NCI-H1105 treated with DMSO at 0.1 percent for 48 hours (cell line): Measurements from ENCODE around the gene GAK.
"Not testable (repeated sequence)": the region's sequence is repeated elsewhere in the genome, so short reads cannot be mapped to it uniquely, and the experiment has no call there.

Source experiments
- DNase-seq: peaks from one replicate; lab custom pipeline; 2025; lab: John Stamatoyannopoulos, UW

The GAK gene

DNA sequence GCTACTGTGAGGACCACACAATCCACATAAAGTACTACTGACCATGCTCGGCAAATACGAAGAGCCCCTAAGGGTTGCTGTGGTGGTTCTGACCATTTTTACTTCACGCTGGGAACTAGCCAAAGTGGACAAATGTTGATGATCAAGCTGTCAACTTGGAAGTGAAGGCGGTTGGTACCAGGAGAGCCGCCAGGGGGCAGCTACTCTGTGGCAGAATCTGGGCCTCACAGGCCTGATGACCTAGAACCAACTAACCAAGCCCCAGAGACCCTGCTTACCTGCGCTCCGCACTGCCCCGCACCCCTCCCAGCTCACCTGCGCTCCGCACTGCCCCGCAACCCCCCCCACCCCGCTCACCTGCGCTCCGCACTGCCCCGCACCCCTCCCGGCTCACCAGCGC is 5.6 kb downstream of the GAK start:
- DNase-seq, result no peak

DNA sequence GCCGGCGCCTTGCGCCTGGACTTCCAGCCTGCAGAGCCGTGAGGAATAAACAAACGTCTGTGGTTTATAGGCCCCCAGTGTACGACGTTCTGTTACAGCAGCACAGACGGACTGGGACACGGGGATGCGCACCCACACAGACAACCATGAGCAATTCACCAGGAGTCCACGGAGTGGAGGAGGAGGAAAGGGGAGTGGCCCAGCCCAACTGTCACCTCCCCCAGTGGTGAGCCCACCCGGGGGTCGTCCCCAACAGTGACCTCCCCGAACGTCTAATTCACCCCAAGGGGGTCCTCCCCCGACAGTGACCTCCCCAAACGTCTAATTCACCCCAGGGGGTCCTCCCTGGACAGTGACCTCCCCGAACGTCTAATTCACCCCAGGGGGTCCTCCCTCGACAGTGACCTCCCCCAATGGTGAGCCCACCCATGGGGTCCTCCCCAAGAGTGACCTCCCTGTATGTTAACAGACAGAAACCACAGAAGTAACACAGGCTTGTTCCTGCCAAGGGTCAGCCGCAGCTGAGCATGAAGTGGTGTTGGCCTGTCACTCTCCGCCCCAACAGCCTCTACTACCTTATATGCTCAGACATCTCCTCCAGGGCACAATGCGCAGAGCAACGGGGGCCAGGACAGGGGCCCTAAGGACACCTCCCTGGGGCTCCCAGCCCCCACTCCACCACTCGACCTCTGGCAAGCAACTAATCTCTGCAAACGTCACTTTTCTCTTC is 6.2 kb downstream of the GAK start:
- DNase-seq, result no peak

DNA sequence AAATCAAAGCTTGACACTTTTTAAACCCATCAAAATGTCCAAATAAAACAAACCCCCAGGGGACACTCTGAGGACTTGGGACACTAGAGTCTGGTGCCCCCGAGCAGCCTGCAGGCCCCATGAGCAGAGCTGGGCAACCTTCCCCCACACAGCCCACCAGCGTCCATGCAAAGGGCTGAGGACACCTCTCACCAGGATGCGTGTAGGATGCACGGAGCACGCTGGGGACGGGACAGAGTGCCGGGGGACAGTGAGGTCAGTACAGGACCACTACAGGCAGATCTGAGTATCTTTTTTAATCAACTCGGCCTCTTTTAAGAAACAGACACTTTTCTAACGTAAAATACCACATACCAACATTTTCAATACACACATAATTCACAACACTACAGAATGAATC is 6.9 kb downstream of the GAK start:
- no peak for DNase-seq

DNA sequence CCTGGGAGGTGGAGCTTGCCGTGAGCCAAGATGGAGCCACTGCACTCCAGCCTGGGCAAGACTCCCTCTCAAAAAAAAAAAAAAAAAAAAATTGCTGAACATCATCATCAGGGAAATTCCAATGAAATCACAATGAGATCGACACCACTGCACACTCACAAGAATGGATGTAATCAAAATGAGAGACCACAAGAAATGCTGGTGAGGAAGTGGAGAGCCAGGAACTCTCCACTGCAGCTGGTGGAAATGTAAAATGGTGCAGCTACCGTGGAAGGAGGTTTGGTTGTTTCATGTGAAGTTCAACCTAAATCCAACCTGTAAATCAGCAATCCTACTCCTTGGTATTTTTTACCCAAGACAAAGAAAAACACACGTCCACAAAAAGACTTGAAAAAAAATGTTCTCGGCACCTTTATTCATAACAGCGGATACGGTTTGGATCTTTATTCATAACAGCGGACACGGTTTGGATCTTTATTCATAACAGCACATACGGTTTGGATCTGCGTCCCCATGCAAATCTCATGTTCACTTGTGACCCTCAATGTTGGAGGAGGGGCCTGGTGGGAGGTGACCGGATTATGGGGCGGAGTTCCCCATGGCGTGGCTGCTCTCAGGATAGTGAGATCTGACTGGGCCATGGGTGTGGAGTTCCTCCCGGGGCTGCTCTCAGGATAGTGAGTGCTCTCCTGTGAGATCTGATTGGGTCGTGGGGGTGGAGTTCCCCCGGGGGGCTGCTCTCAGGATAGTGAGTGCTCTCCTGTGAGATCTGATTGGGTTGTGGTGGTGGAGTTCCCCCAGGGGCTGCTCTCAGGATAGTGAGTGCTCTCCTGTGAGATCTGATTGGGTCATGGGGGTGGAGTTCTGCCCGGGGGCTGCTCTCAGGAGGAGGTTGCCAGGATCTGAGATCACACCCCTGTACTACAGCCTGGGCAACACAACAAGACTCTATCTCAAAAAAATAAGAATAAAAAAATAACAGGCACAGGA is 7.7 kb downstream of the GAK start:
- DNase-seq, result no peak

DNA sequence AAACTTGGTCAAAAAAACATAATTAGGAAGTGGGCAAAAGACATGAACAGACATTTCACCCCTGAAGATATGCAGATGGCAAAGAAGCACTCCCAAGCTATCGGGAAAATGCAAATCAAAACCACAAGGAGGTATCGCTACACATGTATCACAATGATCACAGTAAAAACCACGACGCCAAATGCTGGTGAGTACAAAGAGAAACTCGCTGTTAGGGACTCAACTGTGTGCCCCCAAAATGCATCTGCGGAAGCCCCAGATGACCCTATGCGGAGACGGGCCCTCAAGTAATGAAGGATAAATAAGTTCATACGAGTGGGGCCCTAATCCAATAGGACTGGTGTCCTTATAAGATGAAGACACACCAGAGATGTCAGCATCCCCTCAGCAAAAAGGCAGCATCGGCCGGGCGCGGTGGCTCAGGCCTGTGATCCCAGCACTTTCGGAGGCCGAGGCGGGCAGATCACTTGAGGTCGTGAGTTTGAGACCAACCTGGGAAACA is 10.2 kb downstream of the GAK start:
- no peak for DNase-seq

DNA sequence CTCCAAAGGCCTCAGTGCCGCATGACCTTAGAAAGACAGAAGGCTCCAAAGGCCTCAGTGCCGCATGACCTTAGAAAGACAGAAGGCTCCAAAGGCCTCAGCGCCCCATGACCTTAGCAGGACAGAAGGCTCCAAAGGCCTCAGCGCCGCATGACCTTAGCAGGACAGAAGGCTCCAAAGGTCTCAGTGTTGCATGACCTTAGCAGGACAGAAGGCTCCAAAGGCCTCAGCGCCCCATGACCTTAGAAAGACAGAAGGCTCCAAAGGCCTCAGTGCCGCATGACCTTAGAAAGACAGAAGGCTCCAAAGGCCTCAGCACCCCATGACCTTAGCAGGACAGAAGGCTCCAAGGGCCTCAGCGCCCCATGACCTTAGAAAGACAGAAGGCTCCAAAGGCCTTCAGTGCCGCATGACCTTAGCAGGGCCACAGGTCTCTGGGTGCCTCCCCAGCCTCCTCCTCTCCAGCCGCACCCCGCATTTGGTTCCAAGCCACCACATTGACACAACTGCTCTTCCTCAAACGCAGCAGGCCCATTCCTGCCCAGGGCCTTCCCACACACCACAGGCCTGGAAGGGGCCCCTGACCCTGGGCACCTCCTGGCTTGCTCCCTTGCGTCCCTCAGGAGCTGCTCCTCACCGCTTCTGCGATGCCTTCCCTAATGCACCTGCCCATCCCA is 13.0 kb downstream of the GAK start:
- not testable (repeated sequence) for DNase-seq

DNA sequence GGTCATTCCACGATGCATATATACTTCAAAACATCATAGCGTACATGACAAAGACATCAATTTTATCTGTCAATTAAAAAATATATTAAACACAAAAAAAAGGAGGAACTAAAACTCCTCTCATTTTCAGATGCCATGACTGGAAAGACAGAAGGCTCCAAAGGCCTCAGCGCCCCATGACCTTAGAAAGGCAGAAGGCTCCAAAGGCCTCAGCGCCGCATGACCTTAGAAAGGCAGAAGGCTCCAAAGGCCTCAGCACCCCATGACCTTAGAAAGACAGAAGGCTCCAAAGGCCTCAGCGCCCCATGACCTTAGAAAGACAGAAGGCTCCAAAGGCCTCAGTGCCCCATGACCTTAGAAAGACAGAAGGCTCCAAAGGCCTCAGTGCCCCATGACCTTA is 13.5 kb downstream of the GAK start:
- DNase-seq, result not testable (repeated sequence)

DNA sequence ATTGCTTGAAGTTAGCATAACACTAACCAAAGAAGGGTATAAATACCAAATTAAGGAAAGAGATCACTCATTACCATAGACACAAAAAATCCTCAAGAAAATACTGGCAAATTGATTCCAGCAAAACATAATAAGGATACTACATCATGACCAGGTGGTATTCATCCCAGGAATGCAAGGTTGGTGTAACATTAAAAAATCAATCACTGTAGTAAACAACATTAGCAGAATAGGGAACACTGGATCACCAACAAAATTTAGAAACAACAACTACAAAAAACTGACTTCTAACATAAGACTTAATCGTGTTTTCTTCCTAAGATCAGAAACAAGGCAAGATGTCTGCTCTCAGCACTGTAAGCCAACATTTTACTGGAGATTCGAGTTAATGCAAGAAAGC is 14.1 kb downstream of the GAK start:
- DNase-seq, result no peak

DNA sequence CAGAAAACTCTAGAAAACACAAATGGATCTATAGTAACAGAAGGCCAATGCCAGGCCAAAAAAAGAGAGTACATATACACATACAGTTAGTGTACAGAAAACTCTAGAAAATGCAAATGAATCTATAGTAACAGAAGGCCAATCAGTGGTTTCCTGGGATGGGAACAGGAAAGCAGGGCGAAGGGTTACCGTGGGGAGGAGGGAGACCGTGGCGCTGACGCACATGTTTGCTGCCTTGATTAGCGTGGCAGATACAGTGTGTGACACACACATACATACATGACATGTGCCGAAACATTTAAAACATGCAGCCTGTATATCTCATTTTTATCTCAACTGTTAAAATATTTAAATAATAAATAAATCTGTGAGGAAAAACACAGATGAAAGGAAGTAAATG is 14.7 kb downstream of the GAK start:
- no peak for DNase-seq

DNA sequence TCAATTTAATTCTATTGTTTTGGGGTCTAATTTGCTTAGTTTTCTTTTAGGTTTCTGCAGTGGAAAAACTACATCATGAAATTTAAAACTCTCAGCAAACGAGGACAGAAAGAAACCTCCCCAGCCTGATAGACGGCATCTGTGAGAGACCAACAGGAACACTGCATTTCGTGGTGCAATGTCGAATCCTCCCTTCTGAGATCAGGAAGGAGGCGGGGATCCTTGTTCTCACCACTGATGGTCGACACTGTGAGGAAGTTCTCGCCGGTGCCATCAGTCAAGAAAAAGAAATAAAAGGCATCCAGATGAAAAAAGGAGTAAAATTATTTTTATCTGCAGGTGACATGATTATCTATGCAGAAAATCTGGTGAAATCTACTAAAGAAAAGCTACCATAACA is 16.5 kb downstream of the GAK start:
- no peak for DNase-seq

DNA sequence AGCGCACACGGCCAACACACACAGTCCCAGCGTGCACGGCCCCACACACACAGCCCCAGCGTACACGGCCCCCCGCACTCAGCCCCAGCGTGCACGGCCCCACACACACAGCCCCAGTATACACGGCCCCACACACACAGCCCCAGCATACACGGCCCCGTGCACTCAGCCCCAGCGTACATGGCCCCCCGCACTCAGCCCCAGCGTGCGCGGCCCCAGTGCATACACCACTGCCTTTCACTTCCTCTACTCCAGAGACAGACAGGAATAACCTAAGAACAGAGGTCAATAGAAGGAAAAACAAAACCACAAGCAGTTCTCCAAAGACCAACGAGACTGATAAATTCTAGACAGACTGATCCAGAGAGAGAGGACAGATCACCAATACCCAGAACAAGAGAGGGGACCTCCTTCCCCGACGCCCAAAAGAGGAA is 17.1 kb downstream of the GAK start:
- DNase-seq, result no peak

DNA sequence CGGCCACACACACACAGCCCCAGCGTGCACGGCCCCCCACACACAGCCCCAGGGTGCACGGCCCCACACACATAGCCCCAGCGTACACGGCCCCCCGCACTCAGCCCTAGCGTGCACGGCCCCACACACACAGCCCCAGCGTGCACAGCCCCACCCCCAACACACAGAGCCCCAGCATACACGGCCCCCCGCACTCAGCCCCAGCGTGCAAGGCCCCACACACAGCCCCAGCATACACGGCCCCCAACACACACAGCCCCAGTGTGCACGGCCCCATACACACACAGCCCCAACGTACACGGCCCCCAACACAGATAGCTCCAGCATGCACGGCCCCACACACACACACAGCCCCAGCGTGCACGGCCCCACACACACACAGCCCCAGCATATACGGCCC is 17.6 kb downstream of the GAK start:
- no peak for DNase-seq

DNA sequence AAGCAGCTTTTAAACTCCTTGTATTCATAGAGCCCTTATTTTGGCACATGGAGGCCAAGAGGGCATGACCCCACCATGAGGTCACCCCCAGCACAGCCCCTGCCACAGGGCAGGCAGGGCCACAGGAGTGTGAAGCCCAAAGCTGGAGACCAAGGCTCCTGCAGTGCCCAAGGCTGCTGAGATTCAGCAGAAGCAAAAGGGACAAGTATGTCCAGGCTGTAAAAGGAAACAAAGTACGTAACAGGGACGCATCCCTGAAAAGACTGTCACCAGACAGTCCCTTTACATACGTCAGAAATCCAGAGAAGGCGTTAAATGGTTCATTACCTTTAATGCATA is 18.9 kb downstream of the GAK start:
- no peak for DNase-seq

DNA sequence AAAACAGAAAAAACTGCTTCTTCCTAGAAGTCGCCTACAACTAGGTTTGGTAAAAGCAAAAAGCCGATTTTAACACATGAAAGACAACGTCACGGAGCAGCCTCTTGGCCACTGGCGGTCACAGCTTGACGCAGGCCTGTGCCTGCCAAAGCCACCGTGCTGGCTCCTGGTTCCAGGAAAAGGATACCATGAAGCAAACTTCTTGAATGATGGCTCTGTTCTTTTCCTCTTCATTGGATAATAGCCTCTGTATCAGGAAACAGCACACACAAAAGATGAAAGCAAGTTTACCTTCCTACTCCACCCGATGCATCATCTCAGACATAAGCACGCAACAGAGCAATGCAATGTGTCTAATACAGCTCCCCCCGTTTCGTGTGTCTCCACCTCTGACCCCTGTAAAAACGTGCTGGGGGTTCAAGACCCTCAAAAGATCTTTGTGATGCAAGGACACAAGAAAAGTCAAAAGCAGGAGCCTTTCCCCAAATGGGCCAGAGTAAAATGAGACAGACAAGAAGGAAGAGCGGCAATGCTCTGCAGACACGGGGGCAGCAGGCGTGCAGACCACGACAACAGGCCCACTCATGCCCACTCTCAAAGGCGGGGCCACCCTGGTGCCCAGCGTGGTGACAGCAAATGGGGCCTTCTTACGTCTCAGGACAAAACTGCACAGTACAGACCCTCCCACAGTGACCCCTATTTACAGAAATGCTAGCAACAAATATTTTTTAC is 19.4 kb downstream of the GAK start:
- DNase-seq, result no peak

DNA sequence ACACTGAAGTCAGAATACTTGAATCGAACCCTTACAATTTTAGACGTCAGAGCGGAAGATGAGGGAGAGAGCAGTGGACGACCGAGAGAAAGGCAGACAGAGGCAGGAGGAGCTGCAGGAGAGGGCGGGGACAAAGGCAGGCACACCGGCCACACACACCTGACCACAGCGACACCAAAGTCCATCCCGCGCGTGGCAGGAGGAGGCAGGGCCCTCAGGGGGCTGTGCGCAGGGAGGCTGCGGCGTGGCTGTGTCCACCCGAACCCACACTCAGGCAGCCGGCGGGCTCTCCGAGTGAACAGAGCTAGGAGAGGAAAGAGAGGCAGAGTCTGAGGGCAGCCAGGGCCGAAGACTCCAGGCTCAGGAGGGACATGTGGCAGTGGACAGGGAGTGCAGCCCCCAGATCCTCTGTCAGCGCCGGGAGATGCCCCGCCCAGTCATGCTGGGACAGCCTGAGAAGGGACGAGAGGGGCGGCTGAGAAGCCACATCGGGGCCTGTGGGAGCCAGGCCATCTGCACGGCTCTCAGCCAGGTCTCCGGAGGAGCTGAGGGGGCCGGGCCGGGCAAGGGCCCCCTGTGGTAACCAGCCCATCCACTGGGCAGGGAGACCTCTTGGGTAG is 20.1 kb downstream of the GAK start:
- DNase-seq, result no peak

DNA sequence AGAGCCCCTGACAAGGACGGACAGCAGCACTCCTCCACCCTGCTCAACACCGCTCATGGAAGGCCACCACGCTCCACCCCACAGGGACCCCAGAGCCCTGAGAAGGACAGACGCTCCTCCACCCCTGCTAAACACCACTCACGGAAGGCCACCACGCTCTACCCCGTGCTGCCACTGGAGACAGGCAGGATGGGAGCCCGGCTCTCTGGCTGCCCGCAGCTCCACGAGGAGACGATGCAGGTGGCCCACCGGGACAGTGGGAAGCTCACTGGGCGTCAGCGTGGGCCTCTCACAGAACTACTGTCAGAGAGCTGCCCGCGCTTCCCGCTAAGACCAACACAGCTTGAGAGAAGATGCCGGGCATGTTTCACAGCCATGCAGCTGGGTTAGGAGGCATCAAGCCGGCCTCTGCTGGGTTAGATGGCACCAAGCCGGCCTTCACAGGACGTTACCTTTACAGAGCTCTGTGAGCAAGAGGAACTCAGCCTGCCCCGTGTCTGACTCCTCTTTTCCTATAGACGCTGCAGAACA is 20.8 kb downstream of the GAK start:
- DNase-seq, result no peak

DNA sequence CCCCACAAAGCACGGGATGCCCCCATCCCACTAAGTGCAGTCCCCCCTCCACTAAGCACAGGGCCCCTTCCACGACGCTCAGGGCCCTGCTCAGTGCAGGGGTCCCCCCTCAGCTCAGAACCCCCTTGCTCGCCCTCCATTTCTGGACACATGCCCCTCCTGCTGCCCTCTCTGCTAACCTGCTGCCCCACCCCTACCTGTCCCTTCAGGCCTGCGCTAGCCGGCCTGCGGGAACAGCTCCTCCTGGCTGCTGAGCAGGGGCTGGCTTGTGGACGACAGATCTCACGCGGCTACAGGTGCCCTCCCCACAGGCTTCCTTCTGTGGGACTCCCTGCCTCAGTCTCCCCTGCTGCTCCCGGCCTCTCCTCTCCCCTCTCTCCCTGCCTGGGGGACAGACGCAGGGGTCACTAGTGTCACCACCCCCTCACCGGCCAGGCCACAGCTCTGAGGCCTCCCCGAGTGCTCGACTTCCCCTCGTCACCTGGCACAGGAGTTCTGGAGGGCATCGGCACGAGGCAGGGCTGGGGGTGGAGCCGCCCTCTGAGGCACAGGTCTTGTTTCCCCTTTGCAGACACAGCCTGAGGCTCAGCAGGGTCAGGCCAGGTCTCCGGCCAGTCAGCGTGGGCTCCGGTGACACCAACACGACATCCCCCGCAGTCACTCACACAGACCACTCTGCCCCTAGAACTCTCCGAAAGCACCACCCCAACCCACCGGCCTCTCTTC is 21.6 kb downstream of the GAK start:
- no peak for DNase-seq

DNA sequence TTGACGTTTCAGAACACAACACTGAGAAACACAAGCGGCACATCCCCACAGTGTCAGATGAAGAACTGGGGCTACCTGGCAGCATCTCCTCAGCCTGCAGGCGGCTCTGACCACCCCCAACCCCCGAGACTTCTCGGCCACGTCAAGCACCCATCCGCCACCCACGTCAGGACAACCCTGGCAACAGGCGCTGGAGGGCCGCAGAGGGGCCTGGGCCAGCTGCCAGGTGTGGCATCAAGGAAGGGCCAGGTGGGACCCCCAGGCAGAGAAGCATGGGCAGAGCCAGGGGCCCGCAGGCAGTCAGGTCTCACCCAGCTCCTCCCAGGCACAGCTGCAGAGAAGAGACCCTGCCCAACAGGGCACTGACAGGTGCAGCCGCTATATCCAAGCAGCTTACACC is 22.3 kb downstream of the GAK start:
- DNase-seq, result no peak

DNA sequence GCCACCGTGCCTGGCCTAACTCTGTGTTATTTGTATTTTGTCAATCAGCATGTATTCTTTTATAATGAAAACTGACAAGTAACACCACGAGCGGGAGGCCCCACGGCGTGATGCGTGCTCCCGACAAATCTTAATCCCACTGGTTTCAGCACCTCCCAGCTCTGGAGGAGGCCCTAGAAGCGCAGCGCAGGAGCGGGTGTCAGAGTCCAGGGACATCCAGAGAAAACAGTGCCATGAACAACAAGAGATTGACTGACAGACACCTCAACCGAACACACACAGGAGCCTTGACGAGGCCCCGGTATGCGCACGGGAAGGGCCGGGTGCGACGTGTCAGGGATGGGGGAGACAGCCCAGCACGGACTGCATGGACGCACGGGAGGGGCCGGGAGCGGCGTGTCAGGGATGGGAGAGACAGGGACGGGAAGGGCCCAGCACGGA is 23.0 kb downstream of the GAK start:
- no peak for DNase-seq

DNA sequence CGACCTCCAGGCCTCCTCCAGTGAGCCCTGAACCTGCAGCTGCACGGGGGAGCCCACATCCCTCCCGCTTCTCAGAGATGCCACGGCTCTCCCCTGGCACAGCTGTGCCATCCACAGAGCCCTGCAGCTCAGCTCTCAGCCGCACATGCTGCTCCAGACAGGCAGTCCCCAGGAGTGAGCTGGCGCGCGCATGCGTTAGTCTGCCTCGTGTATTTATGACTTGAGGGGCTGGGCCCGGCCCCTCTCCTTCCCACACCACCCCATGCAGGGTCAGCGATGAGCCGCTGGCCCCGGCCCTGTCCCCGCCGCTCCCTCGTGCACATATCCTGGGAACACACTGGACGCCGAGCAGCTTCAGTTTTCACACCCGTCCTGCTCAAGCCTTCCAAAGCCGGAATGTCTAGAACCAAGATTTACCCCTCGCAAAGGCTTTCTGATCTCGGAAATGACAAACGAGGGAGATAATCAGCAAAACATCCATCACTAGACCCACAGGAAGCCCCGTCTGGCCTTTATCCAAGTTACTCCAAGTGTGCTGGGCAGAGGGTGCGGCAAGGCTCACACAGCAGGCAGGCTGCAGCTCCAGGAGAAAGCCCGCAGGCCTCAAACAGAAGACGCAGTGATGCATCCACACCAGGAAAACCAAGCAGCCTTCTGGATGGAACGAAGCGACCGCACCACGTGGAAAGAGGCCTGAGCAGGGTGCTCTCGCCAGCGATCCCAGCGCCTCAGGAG is 24.3 kb downstream of the GAK start:
- no peak for DNase-seq
